Fibroblast of skin of right quadriceps (primary cell): ENCODE measurements around the gene SREBF2.

ENCODE experiments used
- DNase-seq: peaks from one replicate; pipeline ENCODE4 v3.0.0-alpha.2; 2013

Gene SREBF2

DNA sequence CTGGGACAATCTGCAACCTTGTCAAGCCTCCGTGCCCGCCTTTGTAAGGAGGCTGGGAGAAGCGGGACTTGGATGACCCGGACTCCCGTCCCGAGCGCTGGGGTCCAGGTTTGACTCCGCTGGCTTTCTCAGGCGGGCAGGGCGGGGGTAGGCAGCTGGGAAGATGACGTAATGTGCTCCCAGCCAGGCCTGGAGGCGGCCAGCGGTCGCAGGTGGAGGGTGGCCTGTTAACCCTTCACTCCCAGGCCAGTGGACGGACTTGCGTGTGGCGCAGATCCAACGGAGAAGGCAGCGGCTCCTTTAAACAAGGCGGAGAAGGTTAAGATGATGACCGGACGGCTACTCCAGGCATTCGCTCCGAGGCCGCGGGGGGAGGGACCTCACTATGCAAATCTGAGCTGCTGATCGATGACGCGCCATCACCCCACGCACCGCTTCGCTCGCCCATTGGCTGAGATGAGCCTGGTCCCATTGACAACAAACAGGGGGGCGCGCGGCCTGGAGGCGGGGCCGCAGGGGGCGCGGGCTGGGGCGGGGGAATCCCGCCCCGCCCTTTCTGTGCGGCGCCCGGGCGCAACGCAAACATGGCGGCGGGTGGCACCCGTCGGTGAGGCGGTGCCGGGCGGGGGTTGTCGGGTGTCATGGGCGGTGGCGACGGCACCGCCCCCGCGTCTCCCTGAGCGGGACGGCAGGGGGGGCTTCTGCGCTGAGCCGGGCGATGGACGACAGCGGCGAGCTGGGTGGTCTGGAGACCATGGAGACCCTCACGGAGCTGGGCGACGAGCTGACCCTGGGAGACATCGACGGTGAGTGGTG lies at the start of gene SREBF2:
Gene SREBF2, plus strand, starts transcription at position 553 of the 816 bp plus-strand sequence. Its CDS starts 166 bp downstream, at position 719.
- peak; percentile 99 for DNase-seq

DNA sequence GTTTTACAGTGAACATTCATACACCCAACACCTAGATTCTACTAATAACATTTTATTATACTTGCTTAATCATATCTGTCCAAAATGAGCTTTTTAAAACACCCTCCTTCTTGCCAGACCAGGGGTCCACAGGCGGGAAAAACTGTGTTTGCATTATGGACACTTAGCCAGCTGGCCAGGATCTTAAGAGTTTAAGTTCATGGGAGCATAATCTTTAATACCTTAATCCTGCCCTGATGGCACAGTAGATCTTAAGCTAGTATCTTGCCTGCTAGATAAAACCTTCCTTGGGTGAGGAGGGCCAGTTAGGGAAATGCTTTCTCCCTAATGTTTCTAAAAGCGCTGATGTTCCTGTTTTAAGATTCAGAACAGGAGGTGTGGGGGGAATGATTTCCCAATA lies 45.6 kb upstream of the SREBF2 start:
- DNase-seq = no peak

DNA sequence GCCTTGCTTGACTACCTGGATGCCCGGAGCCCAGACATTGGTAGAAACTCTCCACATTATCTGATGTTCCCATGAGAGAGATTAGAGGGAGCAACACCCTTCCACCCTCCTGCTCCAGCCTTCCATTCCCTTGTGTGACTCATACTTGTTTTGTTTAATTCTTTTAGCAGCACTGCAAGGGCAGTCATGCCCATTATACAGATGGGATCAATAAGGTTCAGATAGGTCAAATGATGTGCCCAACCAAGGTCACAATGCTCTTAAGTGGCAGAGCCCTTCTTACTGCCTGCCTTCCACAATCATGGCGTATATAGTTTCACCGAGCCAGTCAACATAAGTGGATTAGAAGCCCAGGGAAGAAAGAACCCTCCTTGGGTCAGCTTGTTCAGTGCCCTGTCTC lies 39.0 kb upstream of the SREBF2 start:
- DNase-seq = no peak

DNA sequence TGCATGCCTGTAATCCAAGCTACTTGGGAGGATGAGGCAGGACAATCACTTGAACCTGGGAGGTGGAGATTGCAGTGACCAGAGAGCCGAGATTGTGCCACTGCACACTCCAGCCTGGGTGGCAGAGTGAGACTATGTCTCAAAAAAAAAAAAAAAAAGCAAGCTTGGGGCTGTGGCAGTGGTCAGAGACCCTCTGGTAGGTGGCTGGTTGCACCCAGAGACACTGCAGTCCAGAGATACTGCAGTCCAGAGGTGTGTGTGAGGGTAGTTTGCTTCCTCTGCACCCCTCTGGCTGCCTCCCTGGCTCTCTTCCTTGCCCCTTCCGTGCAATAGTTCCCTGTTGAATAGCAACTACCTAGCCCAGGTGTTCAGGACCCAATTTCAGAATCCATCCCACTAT lies 34.2 kb upstream of the SREBF2 start:
- no peak for DNase-seq

DNA sequence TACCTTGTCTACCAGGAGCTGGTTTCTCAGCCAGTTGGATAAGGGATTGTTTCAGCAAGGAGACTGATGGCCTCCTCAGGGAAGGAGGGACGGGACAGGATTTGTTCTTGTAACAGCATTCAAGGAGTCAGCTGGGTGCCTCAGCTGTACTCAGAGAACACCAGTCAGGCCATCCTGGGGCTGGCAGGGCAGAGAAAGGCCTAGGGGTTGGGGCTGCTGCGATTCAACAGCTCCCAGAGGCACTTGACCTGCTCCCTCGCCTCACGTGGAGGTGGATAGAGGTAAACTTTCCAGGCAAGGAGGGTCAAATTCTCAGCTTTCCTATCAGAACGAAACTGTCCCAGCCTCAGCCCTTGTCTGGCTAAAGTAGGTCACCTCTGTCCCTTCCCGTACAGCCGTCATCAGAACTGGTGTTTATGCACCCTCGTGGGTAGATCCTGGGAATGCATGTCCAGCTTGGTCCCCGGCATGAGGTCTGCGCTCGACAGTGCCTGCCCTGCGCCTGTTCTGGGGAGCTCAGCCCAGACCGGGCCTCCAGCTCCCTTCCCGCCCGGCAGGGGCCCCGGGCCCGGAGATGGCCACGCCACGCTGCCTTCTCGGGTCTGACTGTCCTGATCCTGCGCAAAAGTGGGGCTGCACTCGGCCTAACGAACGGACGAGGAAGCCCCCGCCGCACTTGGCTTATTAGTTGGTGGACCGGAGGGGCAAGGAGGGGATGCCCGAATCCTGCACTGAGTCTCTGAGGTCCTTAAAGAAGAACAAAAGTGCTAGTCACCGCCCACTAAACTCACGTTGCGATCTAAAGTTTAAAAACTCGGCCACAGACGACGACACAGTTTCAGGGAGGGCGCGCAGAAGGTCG lies 33.2 kb upstream of the SREBF2 start:
- peak; percentile 15 for DNase-seq

DNA sequence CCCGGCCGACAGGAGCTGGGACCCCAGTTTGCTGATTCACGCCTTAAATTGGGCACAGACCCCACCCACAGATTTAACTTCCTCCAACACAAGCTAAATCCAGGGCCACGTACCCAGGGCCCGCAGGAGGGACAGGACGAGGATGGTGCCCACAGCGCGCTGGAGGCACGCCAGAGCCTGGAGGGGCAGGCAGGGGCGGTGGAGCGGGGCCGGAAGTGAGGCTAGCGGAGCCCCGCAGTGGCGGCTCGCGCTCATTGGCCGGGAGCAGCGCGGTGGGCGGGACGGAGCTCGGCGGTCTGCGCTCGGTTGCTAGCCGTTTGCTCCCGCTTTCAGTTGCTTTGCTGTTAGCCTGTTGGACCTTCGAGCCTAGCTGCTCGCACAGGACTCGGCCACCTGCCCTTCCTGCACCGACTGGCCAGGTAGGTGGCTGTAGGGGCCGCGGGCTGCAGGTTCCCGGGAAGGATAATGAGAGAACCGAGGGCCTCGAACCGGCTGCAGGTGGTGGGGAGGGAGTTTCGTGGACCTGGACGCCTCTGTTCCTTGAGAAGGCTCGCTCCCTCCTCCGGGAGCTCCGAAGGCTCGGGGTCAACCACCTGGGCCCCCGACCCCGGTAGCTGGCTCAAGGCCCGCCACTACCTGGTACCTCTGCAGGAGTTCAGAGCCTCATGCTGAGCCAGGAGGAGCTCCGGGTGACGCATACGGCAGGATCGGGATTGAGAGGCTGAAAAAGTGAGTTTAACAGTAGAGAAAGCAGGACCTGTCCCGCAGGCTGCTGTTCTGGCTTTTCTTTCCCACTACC lies 32.4 kb upstream of the SREBF2 start, which contains the start of gene CCDC134:
Gene CCDC134, plus strand, starts transcription at position 332 of the 799 bp plus-strand sequence. CDS start 8,212 bp downstream, outside the sequence.
- DNase-seq = peak; percentile 87

DNA sequence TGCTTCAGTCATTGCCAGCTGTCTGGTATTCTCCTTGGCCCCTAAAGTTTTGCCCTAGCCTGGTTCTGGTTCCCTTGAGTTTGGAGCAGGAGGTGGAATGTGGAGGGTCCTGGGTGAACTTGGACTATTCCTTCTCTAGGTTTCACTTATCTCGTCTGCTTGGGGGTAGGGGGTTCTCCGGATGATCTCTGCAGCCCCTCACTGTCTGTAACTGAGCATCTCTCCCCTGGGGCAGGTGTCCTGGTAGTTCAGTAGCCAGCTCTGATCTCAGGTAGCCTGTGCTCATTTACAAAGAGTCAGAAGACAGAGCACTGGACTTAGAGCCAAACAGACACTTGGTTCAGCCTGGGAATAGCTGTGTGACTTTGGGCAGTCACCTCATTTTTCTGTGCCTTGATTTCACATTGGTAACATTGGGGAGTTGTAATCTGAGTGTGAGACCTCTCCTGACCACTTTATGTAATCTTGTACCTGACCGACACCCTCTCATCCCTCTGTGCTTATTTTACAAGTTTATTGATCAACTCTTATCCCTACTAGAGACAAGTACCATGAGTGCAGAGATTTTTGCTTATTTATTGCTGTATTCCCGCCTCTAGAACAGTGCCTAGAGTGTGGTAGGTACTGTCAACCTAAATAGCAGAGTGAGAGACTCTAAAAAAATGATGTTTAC lies 31.6 kb upstream of the SREBF2 start:
- no peak for DNase-seq

DNA sequence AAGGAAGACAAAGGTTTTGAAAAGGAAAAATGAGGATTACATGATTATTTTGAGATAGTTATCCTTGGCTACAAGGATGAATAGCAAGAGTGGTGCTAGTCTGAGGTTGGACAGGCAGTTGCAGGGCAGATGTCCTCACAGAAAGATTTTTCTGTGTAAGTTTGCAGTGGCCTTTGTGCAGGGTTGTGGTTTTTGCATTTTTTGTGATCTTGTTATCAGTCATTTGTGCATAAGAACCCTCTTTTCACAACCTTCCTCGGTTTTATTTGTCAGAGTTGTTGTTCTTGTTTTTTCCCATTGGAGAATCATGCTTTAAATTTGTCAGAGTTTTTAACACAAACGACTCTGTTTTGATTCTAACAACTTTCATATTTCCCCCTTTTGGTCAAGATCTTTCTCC lies 31.0 kb upstream of the SREBF2 start:
- no peak for DNase-seq

DNA sequence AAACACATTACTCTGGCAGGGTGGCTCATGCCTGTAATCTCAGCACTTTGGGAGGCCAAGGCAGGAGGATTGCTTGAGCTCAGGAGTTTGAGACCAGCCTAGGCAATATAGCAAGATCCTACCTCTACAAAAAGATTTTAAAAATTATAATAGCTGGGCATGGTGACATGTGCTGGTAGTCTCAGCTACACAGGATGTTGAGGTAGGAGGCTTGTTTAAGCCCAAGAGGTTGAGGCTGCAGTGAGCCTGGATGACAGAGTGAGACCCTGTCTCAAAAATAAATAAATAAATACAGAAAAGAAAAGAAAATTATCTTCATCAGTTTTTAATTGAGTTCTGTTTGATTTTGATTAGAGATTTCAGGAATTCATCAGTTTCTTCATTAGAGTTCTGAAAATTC lies 27.3 kb upstream of the SREBF2 start:
- no peak for DNase-seq

DNA sequence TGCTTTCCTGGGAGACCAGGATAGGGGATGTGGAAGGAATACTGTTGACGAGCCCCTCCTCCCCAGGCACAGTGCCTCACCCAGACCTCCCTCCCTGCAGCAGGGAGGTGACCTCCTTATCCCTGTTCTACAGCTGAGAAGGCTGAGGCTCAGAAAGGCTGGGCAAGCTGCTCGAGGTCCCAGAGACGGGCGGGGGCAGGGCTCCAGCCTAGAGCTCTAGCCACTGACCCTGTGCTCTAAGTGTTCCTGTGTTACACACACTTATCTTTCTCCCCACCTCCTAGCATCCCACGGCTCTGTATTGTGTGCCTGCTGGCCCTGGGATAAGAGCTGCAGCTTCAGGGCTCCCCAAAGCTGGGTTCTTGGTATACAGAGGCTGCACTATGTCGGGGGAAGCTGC lies 24.5 kb upstream of the SREBF2 start:
- no peak for DNase-seq

DNA sequence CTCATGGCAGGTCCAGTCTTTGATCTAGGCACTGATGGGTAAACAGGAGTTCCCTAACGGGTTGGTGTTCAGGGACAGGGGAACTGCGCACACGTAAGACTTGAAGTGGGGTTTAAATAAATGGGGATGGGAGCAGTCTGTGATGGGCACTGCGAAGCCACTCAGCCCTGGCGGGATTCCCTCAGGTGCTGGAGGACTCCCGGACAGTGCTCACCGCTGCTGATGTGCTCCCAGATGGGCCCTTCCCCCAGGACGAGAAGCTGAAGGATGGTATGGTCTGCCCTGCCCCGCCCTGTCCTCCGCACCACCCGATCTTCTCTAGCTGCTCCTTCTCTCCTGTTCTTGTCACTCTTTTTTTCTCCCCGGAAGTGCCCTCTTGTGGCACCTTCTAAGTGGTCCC lies 22.9 kb upstream of the SREBF2 start:
- no peak for DNase-seq

DNA sequence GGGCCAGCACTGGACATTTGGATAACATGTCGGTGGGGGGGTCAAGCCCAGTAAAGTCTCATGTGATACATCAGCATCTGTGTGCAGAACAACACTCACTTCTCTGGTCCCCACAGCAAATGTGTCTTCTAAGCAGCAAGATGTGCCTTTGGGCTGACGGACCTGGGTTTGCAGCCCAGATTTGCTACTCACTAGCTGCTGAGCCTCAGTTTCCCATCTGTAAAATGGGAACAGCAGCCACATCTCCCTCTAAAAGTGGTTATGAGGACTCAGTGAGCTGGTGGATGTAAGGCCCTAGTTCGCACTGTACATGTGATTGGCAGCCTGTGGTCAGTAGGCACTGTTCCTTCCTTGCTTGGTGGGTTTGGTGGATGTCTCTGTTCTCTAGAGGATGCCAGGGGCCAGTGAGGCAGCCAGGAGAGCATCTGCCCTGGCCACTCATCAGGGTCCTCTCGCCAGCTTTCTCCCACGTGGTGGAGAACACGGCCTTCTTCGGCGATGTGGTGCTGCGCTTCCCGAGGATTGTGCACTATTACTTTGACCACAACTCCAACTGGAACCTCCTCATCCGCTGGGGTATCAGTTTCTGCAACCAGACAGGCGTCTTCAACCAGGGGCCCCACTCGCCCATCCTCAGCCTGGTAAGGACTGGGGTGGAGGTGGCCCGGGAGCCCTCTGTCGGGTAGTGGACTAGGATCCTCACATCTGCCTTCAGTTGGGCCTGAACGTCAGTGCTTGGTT lies 19.9 kb upstream of the SREBF2 start:
- DNase-seq = no peak

DNA sequence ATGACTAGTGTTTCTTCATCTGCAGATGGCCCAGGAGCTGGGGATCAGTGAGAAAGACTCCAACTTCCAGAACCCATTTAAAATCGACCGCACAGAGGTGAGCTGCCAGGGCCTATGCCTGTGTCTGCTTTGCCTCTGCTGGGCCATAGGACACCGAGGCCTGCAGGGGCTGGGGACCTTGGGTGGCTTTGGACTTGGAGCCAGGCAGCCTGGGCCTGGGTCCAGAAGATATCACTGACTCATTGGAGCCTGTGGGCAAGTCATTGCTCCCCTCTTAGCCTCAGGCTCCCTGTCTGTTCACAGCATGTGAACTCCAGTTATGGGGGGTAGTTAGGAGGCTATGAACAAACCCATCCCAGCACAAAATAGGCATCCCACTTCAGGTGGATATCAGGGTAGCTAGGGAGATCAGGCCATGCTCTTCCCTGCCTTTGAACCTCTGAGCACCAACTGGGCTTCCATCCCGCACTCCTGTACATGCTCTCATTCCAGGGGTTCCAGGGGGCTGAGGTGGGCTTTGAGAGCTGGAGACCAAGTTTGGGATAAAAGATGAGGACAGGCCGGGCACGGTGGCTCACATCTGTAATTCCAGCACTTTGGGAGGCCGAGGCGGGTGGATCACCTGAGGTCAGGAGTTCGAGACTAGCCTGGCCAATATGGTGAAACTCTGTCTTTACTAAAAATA lies 19.0 kb upstream of the SREBF2 start:
- DNase-seq = no peak

DNA sequence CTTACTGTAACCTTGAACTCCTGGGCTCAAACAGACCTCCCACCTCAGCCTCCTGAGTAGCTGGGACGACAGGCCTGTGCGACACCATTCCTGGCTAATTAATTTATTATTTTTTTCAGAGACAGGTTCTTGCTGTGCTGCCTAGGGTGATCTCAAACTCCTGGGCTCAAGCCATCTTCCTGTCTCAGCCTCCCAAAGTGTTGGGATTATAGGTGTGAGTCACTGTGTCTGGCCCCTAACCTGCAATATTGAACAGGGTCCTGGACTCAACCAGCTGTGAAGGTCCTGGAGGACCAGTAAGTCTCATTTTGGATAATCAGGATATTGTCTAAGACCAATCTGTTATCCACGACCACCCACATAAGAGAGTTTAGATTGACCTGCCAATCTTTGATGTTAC lies 17.2 kb upstream of the SREBF2 start:
- no peak for DNase-seq

DNA sequence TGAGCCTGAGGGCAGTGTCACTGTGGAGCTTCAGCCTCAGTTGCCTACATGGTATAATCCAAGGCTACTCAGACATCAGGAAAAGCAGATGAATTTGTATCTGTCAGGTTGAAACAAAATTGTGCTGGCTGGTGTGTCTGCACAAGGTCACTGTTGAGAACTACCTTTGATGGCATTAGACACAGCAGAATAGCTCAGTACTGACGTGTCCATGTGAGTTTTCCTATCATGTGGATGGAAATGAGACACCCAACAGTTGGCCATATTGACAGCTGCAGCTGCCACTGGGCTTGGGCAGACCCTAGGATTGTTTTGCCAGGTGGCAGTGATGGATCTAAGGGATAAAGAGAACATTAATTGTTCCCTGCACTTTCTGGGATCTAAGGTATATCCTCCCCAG lies 16.7 kb upstream of the SREBF2 start:
- no peak for DNase-seq

DNA sequence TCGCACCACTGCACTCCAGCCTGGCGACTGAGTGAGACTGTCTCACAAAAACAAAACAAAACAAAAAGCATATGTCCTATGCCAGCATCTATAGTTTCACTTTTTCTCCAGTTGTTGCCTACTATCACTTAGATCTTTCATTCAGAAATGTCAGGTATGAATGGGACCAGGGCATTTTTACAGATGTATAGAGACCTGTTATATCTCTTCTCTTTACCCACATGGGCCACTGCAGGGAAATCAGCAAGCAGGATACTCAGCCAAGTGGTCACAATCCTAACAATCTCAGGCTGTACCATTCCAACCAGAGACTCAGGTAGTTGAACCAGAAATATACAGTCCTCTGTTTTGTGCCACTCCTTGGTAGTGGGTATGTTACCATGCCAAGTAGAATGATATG lies 16.0 kb upstream of the SREBF2 start:
- no peak for DNase-seq

DNA sequence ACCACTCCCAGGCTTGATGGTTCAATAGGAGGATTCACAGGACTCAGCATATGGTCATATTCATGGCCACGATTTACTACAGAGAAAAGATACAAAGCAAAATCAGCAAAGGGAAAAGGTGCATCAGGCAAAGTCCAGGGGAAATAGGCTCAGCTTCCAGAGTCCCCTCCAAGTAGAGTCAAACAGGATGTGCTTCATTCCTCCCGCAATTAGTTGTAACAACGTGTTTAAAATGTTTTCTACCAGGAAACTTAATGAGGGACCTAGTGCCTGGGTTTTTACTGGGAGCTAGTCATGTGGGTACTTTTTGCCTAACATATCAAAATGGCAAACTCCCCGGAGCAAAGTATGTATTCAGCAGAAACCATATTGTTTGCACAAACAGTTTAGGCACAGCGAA lies 14.9 kb upstream of the SREBF2 start:
- no peak for DNase-seq

DNA sequence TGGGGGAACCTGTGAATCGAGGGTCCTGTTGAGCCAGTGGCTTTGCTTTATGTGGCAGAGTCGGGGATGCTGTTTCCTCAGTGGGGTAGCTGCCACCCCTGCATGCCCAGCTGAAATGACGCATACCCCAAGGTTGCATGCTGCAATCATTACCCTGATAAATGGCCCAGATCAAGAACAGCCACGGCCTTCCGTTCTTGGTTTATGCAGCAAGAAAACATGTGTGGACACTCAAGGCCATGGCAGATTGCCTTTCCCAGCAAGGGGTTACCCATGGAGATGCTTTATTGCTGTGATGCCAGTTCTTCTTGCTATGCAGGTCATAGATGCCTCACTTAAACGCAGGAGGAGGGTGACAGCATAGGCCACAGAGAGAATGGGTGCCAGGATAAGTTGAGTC lies 14.3 kb upstream of the SREBF2 start:
- no peak for DNase-seq

DNA sequence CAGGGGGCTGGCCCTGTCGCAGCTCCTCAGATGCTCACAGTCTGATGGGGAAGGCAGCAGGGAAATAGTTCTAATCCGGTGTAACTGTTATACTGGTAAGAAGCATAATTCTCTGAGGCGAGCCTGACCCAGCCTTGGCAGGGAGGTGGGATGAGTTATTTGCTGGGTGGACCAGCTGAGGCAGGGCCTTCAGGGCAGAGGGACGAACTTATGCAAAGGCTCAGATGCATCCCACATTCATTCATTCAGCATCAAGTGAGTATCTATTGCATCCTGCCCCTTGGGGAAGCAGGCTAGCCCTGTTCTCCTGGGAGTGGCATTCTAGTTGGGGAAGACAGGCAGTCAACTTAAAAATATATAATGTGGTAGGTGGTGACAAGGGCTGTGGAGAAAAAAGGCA lies 13.6 kb upstream of the SREBF2 start:
- no peak for DNase-seq

DNA sequence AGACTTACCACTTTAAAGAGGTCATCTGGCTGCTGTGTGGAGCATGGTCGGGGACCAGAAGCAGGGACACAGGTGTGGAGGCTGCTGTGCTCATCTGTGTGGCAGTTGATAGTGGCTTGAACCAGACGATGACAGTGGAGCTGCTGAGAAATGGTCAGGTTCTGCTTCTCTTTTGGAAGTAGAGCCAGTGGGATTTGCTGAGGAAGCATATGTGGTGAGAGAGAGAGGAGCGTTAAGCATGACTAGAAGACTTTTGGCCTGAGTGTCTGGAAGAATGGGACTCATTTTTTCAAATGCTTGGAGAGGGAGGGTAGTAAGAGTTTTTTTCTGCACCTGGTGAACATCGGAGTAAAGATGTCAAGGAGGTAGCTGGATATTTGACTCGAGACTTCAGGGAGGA lies 12.5 kb upstream of the SREBF2 start:
- no peak for DNase-seq
